Kasumi-1 (cell line): ENCODE results near the gene MID1.

Experiments used
- DNase-seq, 2 experiments: peaks; one replicate each; lab custom pipeline; 2025; lab: John Stamatoyannopoulos, UW

The MID1 gene

DNA sequence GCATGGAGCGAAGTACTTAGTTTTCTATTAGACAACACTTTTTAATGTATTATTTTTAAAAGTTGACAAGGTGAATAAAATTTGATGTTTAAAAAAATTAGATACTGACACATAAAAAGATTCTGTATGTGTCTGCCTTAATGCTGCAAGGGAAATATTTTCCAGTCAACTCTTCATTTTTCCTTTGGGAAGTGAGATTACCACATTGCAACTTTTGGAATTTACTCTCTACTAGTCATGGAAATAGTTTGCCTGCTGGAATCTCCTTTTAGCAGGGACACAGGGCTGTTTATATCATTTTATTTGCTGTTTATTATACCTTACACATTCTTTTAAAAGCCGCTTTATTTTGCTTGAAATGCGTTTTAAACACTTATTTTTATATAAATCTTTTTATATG lies 135.1 kb downstream of the MID1 start:
- no peak for DNase-seq

DNA sequence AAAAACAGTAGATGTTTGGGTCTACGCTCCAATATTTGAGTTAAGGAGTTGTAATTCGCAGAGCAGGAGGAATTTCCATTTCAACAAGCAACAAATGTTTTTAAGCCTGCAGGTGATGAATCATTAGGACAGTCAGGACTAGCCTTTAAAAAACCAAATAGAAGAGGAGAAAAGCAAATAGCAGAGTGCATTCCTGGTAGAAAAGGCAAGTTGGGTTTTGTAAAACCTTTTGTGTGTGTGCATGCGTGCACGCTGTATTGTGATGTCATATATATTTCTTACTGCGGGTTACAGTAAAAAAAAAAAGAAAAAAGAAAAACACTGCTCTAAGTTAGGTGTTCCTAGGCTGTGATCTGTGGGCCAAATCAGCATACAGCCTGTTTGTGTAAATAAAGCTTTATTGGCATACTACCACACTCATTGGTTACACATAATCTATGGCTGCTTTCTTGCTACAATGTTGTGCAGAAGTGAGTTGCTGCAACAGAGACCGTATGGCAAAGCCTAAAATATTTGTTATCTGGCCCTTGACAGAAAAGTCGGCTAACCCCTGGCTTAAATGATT lies 135.6 kb downstream of the MID1 start:
- no peak for DNase-seq

DNA sequence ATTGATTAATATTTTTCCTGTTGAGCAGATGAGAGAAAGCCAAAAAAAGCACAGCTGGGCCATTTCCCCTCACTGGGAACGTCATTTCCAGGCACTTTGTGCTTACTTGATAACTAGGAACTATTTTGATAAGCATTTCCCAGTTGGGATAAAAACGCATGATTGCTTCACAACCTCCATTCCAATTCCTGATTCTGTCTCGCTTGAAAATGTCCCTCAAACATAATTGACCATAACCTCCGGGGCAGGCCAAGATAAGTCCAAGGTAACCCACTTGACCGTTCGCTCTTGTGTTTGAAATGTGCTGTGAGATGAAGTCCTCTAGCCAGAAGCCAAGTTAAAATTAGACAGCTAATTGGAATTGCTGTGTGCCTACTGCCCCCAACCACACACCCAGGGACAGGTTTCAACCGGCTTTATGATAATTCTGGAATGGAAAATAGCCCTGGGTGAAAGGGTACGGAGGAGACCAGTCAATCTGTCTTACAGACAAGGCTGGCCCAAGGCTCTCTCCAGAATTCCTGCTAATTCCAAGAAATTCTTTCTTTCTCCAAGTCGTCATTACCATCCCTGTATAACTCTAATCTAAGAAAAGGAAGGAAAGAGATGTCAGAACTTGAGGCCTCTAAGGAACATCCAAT lies 137.1 kb downstream of the MID1 start:
- DNase-seq: no peak

- no peak for DNase-seq
Measured at GRCh38 chrX:10482708-10483107, 137.7 kb downstream of the MID1 start.

DNA sequence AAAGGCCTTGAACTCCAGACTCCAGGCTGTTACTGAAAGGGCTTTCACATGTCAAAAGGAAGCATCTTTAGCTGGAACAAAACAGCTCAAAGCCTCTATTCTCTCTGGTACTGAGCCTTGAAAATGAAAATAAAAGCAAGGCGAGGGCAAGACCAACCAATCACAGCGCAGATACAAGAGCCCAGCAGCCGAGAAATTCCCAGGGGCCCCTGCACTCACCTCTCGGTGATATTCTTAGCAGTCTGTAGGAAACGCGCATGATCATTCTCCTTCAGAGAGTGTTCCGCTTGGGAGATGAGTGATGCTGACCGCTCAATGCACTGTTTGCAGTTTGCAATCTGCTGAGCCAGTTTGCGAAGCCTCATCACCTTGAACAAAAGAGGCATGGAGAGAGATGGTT lies 138.1 kb downstream of the MID1 start:
- no peak for DNase-seq

DNA sequence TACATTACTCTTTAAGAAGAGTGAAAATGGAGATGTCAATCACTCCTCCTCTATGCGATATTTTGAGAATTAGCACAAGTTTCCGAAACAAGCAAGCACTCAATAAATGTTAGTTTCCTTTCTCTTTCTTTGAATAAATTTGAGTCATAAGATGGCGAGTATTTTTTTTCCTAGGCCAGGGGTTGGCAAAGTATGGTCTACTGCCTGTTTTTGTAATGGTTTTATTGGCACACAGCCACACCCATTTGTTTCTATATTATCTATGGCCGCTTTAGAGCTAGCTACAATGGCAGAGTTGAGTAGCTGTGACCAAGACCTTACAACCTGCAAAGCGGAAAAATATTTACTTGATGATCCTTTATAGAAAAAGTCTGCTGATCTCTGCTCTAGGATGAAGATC lies 139.5 kb downstream of the MID1 start:
- DNase-seq: no peak

DNA sequence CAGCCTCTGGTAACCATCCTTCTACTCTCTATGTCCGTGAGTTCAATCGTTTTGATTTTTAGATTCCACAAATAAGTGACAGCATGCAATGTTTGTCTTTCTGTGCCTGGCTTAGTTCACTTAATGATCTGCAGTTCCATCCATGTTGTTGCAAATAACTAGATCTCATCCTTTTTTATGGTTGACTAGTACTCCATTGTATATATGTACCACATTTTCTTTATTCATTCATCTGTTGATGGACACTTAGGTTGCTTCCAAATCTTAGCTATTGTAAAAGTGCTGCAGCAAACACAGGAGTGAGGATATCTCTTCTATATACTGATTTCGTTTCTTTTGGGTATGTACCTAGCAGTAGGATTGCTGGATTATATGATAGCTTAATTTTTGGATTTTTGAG lies 140.9 kb downstream of the MID1 start:
- DNase-seq: no peak

- DNase-seq: no peak
Measured at GRCh38 chrX:10477525-10477924, 142.9 kb downstream of the MID1 start.

DNA sequence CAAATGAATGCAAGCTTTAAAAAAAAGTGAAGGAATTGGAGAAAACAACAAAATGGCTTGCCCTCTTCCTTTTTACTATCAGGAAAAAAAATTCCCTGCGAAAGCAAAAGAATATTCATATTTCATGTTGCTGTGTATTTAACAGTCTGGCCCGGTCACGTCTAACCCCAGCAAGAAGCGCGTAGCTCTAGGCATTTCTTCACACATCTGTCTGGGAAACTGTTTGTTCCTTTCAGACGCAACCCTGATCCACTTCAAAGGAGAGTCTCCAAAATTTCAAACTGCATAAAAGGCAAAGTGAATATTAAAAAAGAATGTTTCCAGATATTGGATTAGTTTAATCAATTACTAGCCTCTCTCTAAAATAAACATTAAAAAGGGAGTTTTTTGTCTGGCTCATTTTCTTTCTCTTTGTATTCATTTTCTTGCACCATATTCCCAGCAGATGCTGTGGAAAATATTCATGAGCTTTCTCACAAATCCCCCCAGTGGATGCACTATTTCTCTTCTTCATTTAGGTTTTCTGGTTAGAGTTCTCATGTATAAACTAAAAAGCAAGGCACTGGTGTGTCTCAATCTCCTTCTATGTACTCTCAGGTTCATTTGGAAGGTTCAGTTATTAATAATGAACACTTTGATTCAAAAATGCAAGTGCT lies 145.3 kb downstream of the MID1 start:
- no peak for DNase-seq

DNA sequence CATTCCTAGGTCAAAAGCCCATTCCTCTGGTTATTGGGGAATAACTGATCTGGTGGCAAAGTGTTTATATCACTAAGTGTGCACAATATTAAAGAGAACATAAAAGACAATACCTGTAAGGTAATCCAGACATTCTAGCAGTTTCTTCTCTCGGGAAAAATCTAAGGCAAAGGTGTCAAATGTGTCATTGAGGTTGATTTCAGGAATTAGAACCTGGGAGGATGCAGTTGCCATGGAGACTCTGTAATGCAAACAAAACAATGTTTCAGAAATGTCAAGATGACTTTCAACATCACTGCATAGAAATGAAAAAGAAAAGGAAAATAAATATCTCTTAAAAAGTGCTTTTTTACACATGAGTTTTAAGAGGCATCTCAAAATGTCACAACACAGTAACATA lies 145.9 kb downstream of the MID1 start:
- DNase-seq: no peak

GRCh38 chrX:10471418-10471817 lies 149.0 kb downstream of the MID1 start:
- no peak for DNase-seq

- no peak for DNase-seq
Measured at GRCh38 chrX:10470009-10470408, 150.4 kb downstream of the MID1 start.

GRCh38 chrX:10467793-10468192 lies 152.6 kb downstream of the MID1 start:
- DNase-seq: peak; percentile 42 to 47

GRCh38 chrX:10465254-10465653 lies 155.1 kb downstream of the MID1 start:
- no peak for DNase-seq

DNA sequence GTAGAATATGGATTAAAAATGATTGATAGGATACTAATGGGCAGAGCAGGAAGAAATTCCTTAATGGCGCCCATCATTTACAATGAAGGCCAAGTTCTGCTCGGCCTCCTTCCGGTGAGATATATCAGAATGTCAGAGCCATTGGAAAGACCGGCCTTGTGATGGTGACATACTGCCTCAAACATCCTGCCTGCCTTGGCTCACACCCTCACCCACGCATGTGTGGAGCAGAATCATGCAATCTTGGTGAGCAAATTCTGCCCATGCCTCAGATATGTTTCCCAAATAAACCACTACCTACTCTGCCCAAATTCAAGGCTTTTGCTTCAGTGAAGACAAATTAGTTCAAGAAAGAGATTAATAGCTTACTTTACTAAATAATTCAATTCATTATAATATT lies 163.3 kb downstream of the MID1 start:
- DNase-seq: no peak

DNA sequence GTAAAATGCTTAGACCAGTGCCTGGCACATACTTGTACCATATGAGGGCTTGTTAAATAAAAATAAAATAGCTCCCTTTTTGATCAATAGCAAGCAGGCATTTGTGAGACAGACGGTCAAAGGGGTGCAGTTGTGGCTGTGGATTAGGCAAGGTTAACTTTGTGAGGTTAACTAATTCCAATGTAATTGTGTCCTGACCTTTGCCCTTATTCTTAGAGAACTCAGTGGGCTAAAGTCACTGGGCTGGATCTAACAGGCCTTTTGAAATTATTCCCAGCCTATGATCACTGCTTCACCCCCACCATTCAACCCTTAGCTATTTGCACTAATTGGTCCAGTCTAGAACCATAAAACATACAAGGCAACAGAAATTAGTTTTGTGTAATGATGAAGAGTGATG lies 166.4 kb downstream of the MID1 start:
- DNase-seq: no peak

- no peak for DNase-seq
Measured at GRCh38 chrX:10450959-10451355, 169.4 kb downstream of the MID1 start.

DNA sequence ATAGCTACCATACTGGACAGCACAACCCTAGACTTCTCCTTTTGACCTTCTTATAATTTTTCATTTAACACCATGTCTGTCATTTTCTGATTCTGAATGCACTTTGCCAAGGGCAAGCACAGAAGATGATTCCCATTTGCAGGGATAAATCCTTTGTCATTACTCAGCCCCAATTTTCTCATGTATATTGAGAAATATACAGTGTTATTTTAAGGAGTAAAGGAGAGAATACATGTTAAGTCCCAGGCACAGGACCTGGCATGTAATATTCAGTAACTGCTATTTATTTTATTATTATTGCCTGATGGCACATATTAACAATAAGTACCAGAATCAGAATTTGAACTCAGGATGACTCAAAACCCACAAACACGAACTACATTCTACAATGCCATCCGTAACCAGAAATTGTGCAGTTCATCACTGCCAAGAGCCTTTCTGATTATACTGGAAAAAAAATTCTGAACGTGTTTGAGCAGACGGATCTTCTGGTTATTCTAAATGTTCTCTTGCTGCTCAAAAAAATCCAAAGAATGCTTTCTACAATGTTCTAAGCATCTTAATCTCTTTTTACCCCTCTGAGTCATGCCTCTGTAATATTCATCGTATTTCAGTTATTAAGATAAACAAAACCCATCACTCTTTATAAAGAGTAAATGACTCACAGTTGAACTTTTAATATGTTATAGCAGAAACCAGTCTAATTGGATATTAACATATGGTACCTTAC lies 170.0 kb downstream of the MID1 start:
- DNase-seq: no peak

GRCh38 chrX:10447564-10448214 lies 172.7 kb downstream of the MID1 start:
- DNase-seq: no peak

GRCh38 chrX:10444204-10444603 lies 176.2 kb downstream of the MID1 start:
- DNase-seq: no peak

DNA sequence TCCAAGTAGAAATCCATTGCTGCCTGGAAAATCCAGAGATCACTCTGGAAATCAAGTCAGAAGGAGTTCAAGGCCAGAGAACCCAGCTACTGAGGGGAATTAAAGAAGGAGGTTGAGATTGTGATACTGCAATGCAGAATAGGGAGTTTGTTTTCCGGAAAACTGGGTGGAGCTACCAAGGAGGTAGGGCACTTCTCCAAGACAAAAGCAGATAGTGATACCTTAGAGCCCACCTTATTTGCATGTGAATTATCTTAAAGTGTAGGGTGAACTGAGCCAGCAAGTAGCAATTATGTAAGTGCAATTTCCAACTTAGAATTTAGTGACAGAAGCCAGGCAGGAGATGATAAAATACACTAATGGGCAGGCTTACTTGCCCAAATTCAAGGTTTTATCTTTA lies 178.9 kb downstream of the MID1 start:
- no peak for DNase-seq

DNA sequence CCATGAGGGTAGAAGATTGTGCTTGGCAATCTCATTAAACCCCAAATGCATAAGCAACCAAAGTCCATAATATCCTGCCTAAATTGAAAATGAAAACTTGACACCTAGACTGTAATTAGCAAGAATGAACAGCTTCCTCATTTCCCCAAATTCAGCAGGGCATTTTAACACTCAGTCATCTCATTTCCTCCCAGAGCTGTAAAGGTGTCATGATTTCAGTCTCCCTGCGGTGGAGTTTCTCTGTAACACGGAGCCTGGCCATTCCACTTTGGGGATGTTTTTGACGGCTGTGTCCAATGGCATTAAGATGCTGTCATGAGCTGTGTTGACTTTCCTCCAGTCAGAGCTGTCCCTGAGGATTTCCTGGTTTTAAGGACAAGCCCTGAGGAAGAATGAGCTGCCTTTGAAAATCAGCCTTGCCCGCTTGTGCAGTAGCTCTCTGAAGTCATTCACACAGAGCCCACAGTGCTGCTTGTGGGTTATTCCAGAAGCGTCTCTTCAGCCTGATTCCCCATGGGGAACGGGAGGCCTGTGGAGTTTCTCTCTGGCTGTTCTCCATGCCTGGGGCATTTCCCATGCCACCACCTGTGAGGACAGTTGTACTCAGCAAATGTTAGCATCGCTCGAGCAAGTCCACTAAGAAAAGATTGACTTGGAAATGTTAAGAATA lies 187.0 kb downstream of the MID1 start:
- no peak for DNase-seq
